NCI-H2107 treated with DMSO at 0.1 percent for 48 hours (cell line): Measurements from ENCODE around the gene H6PD.
"Not testable (repeated sequence)": the region's sequence is repeated elsewhere in the genome, so short reads cannot be mapped to it uniquely, and the experiment has no call there.

Experiments
- DNase-seq: peaks from one replicate; lab custom pipeline; 2025; ENCODE audit not compliant: unreplicated experiment; lab: John Stamatoyannopoulos, UW

The H6PD gene

GRCh38 chr1:9295884-9296283 lies 61.3 kb downstream of the H6PD start:
- no peak for DNase-seq

GRCh38 chr1:9296850-9297249 lies 62.3 kb downstream of the H6PD start:
- no peak for DNase-seq

- DNase-seq: no peak
Measured at GRCh38 chr1:9297831-9298230, 63.3 kb downstream of the H6PD start.

GRCh38 chr1:9298282-9298681 lies 63.7 kb downstream of the H6PD start:
- no peak for DNase-seq

GRCh38 chr1:9299571-9300541 lies 65.3 kb downstream of the H6PD start:
- not testable (repeated sequence) for DNase-seq

- DNase-seq: no peak
Measured at GRCh38 chr1:9300573-9300972, 66.0 kb downstream of the H6PD start.

- DNase-seq: no peak
Measured at GRCh38 chr1:9302745-9303524, 68.4 kb downstream of the H6PD start.

GRCh38 chr1:9303916-9304315 lies 69.3 kb downstream of the H6PD start:
- DNase-seq: no peak

- DNase-seq: no peak
Measured at GRCh38 chr1:9305216-9305615, 70.6 kb downstream of the H6PD start.

- no peak for DNase-seq
Measured at GRCh38 chr1:9306006-9306405, 71.4 kb downstream of the H6PD start.

GRCh38 chr1:9307303-9307702 lies 72.7 kb downstream of the H6PD start:
- no peak for DNase-seq

- DNase-seq: no peak
Measured at GRCh38 chr1:9308236-9308785, 73.7 kb downstream of the H6PD start.

- DNase-seq: no peak
Measured at GRCh38 chr1:9309080-9309479, 74.5 kb downstream of the H6PD start.

GRCh38 chr1:9309991-9310390 lies 75.4 kb downstream of the H6PD start:
- no peak for DNase-seq

GRCh38 chr1:9311029-9311428 lies 76.5 kb downstream of the H6PD start:
- no peak for DNase-seq

- DNase-seq: no peak
Measured at GRCh38 chr1:9311479-9311878, 76.9 kb downstream of the H6PD start.

GRCh38 chr1:9312168-9312720 lies 77.7 kb downstream of the H6PD start:
- no peak for DNase-seq

- DNase-seq: no peak
Measured at GRCh38 chr1:9313576-9313975, 79.0 kb downstream of the H6PD start.

- DNase-seq: no peak
Measured at GRCh38 chr1:9314111-9314510, 79.5 kb downstream of the H6PD start.

- DNase-seq: no peak
Measured at GRCh38 chr1:9314711-9315379, 80.3 kb downstream of the H6PD start.
